Tibial nerve (tissue), 4 donors: Measurements from ENCODE around the gene PHF21B. TPM values are rescaled to one million over a fixed set of nuclear protein-coding genes. Genes with fewer than 3 reads are reported as not detected.

Source experiments
- DNase-seq, 2 donors: peaks; one replicate each; pipeline ENCODE4 v3.0.0-alpha.2; 2019; ENCODE audit warnings: low spot score in 2 of 2
- H3K27ac ChIP-seq, 4 donors: fragments of 200-600 bp; sonication (generic) in 3 of 4; one replicate each; pipeline ENCODE4 v1.5.1; 2017 to 2019; ENCODE audit warnings: mild to moderate bottlenecking in 1 of 4
- H3K27me3 ChIP-seq, 2 donors: fragments of 200-600 bp; sonication (generic) in 1 of 2; one replicate each; pipeline versions ENCODE4 v1.5.1 to v1.6.0; 2017 to 2019
- H3K36me3 ChIP-seq, 3 donors: fragments of 200-600 bp; sonication (generic); one replicate each; pipeline ENCODE4 v1.5.1; 2018 to 2019
- H3K4me1 ChIP-seq, 4 donors: fragments of 200-600 bp; sonication (generic) in 3 of 4; one replicate each; pipeline ENCODE4 v1.5.1; 2017 to 2019
- H3K4me3 ChIP-seq, 4 donors: fragments of 200-600 bp; sonication (generic) in 3 of 4; one replicate each; pipeline ENCODE4 v1.5.1; 2017 to 2019; ENCODE audit warnings: mild to moderate bottlenecking in 1 of 4, moderate library complexity in 1 of 4
- H3K9me3 ChIP-seq, 4 donors: fragments of 200-600 bp; sonication (generic) in 3 of 4; one replicate each; pipeline ENCODE4 v1.5.1; 2017 to 2019
- CTCF ChIP-seq, 5 experiments: fragments of 200-600 bp in 3 of 5; fragments of 450-650 bp in 2 of 5; sonication (generic) in 3 of 5; IDR thresholded peaks; one replicate each; pipeline ENCODE4 v1.5.1; 2016 to 2019; ENCODE audit warnings: antibody characterized with exemption in 5 of 5, mild to moderate bottlenecking in 3 of 5, moderate library complexity in 2 of 5
- EP300 ChIP-seq, 2 donors: sonication (generic); formaldehyde crosslinking; IDR thresholded peaks; one replicate each; pipeline ENCODE4 v1.6.1; 2017; ENCODE audit warnings: antibody characterized with exemption in 2 of 2, mild to moderate bottlenecking in 1 of 2
- POLR2A ChIP-seq, 2 donors: fragments of 450-650 bp; IDR thresholded peaks; one replicate each; pipeline ENCODE4 v1.6.1; 2017; ENCODE audit warnings: antibody characterized with exemption in 2 of 2, mild to moderate bottlenecking in 2 of 2, moderate library complexity in 2 of 2
- WGBS, 2 donors: methylation state at CpG; one replicate each; pipeline ENCODE4 v1.1.5; 2018; 5-methylcytosine and 5-hydroxymethylcytosine counted together
- total RNA-seq, 4 donors: library from RNA; depleted of rRNA; stranded (reverse); fragments of >200 nt; gene quantifications; one replicate each; pipeline ENCODE4 v1.1.0, GENCODE V29; 2016

Gene PHF21B
- total RNA-seq, 4 donors from 2014 or later = 0.39 to 4.2 (median 0.90) TPM; not detected in 1

- H3K36me3 ChIP-seq = no peaks in the 10 kb centered on the region
- no peaks in the 10 kb centered on the region for H3K4me1 ChIP-seq
- no peak for TF ChIP-seq POLR2A (IDR thresholded peaks at IDR 0.05)
- TF ChIP-seq CTCF (IDR thresholded peaks at IDR 0.05) = no peak
- no peak for TF ChIP-seq EP300 (IDR thresholded peaks at IDR 0.05)
- no peak overlapping the region for H3K4me3 ChIP-seq
- H3K27me3 ChIP-seq = no peaks in the 10 kb centered on the region
- WGBS, 2 donors = 88 to 92% methylated on average over 13 of the region's 13 CpGs
- peaks cover 0 to 11% (median 0%) of the 10 kb centered on the region in 4 donors for H3K9me3 ChIP-seq
- DNase-seq = no peak
- no peak overlapping the region for H3K27ac ChIP-seq
These were observed 17.6 kb downstream of the PHF21B start for GRCh38 chr22:44992166-44992565.

GRCh38 chr22:44991218-44991617, 18.6 kb downstream of the PHF21B start:
- Histone ChIP-seq H3K27ac (no peak overlapping the region), H3K36me3 (no peaks in the 10 kb centered on the region), H3K4me3 (no peak overlapping the region), H3K9me3 (peaks cover 0 to 11% (median 0%) of the 10 kb centered on the region in 4 donors), H3K27me3 (no peaks in the 10 kb centered on the region), H3K4me1 (no peaks in the 10 kb centered on the region)
- TF ChIP-seq EP300 (IDR thresholded peaks at IDR 0.05) = no peak
- TF ChIP-seq POLR2A (IDR thresholded peaks at IDR 0.05) = no peak
- no peak for TF ChIP-seq CTCF (IDR thresholded peaks at IDR 0.05)
- 85 to 86% methylated on average over 10 of the region's 10 CpGs for WGBS, 2 donors
- no peak for DNase-seq

GRCh38 chr22:44990810-44991209, 19.0 kb downstream of the PHF21B start:
- WGBS, 2 donors = 77 to 89% methylated on average over 14 of the region's 15 CpGs
- Histone ChIP-seq H3K36me3 (no peaks in the 10 kb centered on the region), H3K4me1 (no peaks in the 10 kb centered on the region), H3K9me3 (peaks cover 0 to 11% (median 0%) of the 10 kb centered on the region in 4 donors), H3K27ac (no peak overlapping the region), H3K27me3 (no peaks in the 10 kb centered on the region), H3K4me3 (no peak overlapping the region)
- no peak for DNase-seq
- no peak for TF ChIP-seq POLR2A (IDR thresholded peaks at IDR 0.05)
- no peak for TF ChIP-seq CTCF (IDR thresholded peaks at IDR 0.05)
- TF ChIP-seq EP300 (IDR thresholded peaks at IDR 0.05) = no peak

GRCh38 chr22:44990328-44990727, 19.5 kb downstream of the PHF21B start:
- Histone ChIP-seq H3K27ac (no peak overlapping the region), H3K9me3 (peaks cover 0 to 11% (median 0%) of the 10 kb centered on the region in 4 donors), H3K4me3 (no peak overlapping the region), H3K27me3 (no peaks in the 10 kb centered on the region), H3K36me3 (no peaks in the 10 kb centered on the region), H3K4me1 (no peaks in the 10 kb centered on the region)
- WGBS, 2 donors = 91 to 94% methylated on average over 13 of the region's 13 CpGs
- no peak for TF ChIP-seq CTCF (IDR thresholded peaks at IDR 0.05)
- TF ChIP-seq EP300 (IDR thresholded peaks at IDR 0.05) = no peak
- TF ChIP-seq POLR2A (IDR thresholded peaks at IDR 0.05) = no peak
- DNase-seq = no peak

- 65 to 67% methylated on average over 5 of the region's 5 CpGs for WGBS, 2 donors
- no peaks in the 10 kb centered on the region for H3K4me1 ChIP-seq
- H3K27me3 ChIP-seq = no peaks in the 10 kb centered on the region
- no peaks in the 10 kb centered on the region for H3K36me3 ChIP-seq
- peaks cover 0 to 11% (median 0%) of the 10 kb centered on the region in 4 donors for H3K9me3 ChIP-seq
- TF ChIP-seq POLR2A (IDR thresholded peaks at IDR 0.05) (no peak), CTCF (IDR thresholded peaks at IDR 0.05) (no peak), EP300 (IDR thresholded peaks at IDR 0.05) (no peak)
- no peak for DNase-seq
- H3K27ac ChIP-seq = no peak overlapping the region
- no peak overlapping the region for H3K4me3 ChIP-seq
These were observed 21.1 kb downstream of the PHF21B start for GRCh38 chr22:44988671-44989070.
